ENCODE results near the gene RABGAP1.

The RABGAP1 gene

DNA sequence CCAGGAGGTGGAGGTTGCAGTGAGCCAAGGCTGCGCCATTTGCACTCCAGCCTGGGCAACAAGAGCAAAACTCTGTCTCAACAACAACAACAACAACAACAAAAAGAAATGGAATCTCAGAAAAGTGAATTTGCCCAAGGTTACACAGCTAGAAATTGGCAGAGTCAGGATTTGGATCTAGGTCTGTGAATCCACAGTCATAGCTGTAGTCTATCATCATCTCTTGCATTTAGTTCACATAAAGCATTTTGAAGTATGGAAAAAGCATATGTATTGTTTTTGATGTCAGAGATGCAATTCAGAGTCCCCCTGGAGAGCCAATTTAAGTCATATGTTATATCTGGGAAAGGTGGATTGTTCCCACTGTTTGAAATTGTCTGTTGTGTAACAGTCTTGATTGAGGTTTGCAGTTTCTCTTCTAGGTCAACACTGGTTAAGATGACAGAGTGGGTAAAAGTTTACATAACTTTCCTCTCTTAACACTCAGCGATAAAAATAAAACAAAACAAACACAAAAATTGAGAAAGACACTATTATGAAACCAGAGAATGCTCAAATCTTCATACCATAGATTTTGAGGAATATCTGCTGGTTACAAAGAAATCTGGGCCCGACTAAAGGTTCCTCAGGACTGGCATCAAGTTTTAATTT is 71.2 kb downstream of the RABGAP1 start:
- no peaks in the 10 kb centered on the region for H3K27me3 ChIP-seq (ENCODE audit: insufficient read depth, low read length)
- peaks cover 91% of the 10 kb centered on the region for H3K36me3 ChIP-seq (ENCODE audit: insufficient read depth, low read length)
- H3K4me3 ChIP-seq (ENCODE audit: low read length): no peak overlapping the region
- H3K9me3 ChIP-seq (ENCODE audit: insufficient read depth, low read depth, low read length): no peaks in the 10 kb centered on the region
- H3K9ac ChIP-seq (ENCODE audit: low read depth, low read length): no peak overlapping the region
- H3K4me1 ChIP-seq (ENCODE audit: insufficient read depth, low read length): no peaks in the 10 kb centered on the region
- no peak overlapping the region for H3K27ac ChIP-seq (ENCODE audit: low read depth, low read length)
- whole genome bisulfite sequencing: 100% methylated on average over 3 of the region's 3 CpGs

DNA sequence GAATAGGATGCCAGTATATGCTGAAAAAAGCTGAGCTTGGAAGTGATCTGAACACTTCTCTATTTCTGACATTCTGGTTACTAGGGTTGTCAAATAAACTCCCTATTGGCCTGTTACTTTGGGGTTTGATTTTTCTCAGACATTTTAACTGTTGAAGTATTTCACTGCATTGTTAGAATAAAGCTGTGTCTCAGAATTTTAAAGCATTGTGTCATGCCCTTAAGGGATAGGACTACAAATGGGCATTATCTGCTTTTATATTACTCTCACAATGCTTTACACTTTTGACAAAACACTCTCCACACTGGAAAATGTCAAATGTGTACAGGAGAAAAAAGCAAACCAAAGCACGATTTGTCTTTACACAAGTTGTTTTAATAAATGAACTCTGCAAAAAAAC is 75.8 kb downstream of the RABGAP1 start:
- Histone ChIP-seq H3K36me3 (ENCODE audit: insufficient read depth, low read length) (peaks cover 97% of the 10 kb centered on the region), H3K27me3 (ENCODE audit: insufficient read depth, low read length) (no peaks in the 10 kb centered on the region), H3K4me3 (ENCODE audit: low read length) (no peak overlapping the region), H3K9ac (ENCODE audit: low read depth, low read length) (no peak overlapping the region), H3K27ac (ENCODE audit: low read depth, low read length) (no peak overlapping the region), H3K4me1 (ENCODE audit: insufficient read depth, low read length) (no peaks in the 10 kb centered on the region), H3K9me3 (ENCODE audit: insufficient read depth, low read depth, low read length) (no peaks in the 10 kb centered on the region)
- WGBS: 100% methylated on average over 1 of the region's 1 CpG

DNA sequence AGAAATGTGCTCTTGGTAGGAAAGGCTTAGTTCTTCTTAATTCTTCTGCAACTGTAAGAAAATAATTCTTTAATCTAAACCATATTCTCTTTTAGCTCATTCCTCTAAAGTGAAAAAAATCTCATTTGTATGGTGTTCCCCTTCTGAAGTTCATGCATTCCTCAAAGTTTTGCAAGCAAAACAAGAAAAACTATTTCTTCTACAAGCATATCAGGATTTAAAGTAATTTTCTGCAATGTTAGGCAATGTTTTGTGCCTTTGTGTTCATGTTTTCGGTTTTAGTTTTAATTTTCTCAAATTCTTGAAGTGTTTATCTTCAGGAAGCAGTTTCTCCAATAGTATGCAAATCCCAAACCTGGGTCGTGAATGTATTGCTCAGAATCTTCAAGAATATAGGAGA is 80.0 kb downstream of the RABGAP1 start:
- 100% methylated on average over 1 of the region's 2 CpGs for WGBS
- Histone ChIP-seq H3K36me3 (ENCODE audit: insufficient read depth, low read length) (peaks cover 86% of the 10 kb centered on the region), H3K27ac (ENCODE audit: low read depth, low read length) (no peak overlapping the region), H3K4me3 (ENCODE audit: low read length) (no peak overlapping the region), H3K27me3 (ENCODE audit: insufficient read depth, low read length) (no peaks in the 10 kb centered on the region), H3K9me3 (ENCODE audit: insufficient read depth, low read depth, low read length) (no peaks in the 10 kb centered on the region), H3K4me1 (ENCODE audit: insufficient read depth, low read length) (no peaks in the 10 kb centered on the region), H3K9ac (ENCODE audit: low read depth, low read length) (no peak overlapping the region)

DNA sequence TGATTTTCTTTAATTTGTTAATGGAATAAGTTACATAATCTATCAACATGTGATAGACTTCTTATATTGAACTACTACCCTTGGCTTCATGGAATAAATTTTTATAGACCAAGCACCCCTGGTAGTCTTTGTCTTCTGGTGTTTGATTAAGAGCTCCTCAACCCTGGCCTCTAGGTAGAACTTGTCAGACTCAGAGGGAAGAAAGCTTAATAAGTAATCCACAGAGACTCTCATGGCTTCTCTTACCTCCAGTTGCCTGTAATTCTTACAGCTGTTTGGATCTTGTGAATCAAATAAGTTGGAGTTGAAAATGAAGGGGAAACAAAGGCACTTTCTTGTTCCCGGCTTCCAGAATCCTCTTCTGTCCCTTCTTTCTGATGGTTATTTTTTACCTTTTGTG is 85.6 kb downstream of the RABGAP1 start:
- H3K27me3 ChIP-seq (ENCODE audit: insufficient read depth, low read length): no peaks in the 10 kb centered on the region
- H3K9ac ChIP-seq (ENCODE audit: low read depth, low read length): no peak overlapping the region
- H3K27ac ChIP-seq (ENCODE audit: low read depth, low read length): no peak overlapping the region
- no peaks in the 10 kb centered on the region for H3K4me1 ChIP-seq (ENCODE audit: insufficient read depth, low read length)
- no peaks in the 10 kb centered on the region for H3K9me3 ChIP-seq (ENCODE audit: insufficient read depth, low read depth, low read length)
- H3K36me3 ChIP-seq (ENCODE audit: insufficient read depth, low read length): peaks cover 68% of the 10 kb centered on the region
- no peak overlapping the region for H3K4me3 ChIP-seq (ENCODE audit: low read length)
- 100% methylated on average over 1 of the region's 1 CpG for WGBS

DNA sequence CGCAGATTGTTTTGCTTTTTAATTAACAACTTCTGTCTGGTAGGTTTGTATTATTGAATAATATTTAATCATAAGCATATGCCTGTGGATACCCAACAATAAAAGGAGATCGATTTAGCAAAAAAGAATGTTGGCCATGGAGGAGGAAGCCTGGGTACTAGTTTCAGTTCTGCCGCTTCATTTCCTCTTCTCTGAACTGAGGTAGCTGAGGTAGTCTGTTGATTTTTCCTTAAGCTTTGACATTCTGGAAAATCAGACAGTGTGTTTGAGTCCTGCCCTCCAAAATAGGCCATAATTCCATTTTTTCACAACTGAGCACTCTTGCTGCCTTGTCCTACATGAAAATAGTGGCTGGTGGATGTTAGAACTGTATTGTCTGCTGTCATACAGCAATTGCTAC is 86.7 kb downstream of the RABGAP1 start:
- WGBS: 45% methylated on average over 2 of the region's 3 CpGs
- Histone ChIP-seq H3K9me3 (ENCODE audit: insufficient read depth, low read depth, low read length) (no peaks in the 10 kb centered on the region), H3K4me1 (ENCODE audit: insufficient read depth, low read length) (no peaks in the 10 kb centered on the region), H3K9ac (ENCODE audit: low read depth, low read length) (no peak overlapping the region), H3K36me3 (ENCODE audit: insufficient read depth, low read length) (peaks cover 59% of the 10 kb centered on the region), H3K4me3 (ENCODE audit: low read length) (no peak overlapping the region), H3K27me3 (ENCODE audit: insufficient read depth, low read length) (no peaks in the 10 kb centered on the region), H3K27ac (ENCODE audit: low read depth, low read length) (no peak overlapping the region)

DNA sequence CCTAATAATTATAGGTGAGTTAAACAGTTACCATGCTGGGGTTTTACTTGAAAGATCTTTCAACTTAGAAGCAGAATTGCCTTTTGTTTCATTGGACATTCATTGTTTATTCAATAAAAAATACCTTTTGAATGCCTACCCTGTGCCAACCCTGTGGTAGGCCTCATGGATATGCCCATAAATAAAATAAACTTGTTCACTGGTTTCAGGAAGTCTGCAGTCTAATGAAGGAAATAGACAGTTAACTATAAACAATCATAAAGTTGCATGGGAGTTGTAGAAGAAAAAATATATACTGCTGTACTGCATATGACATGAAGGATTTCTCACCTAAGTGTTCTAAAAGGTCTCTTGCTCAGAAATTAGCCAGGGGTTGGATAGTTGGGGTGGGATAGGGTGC is 87.3 kb downstream of the RABGAP1 start:
- Histone ChIP-seq H3K36me3 (ENCODE audit: insufficient read depth, low read length) (peaks cover 53% of the 10 kb centered on the region), H3K4me3 (ENCODE audit: low read length) (no peak overlapping the region), H3K27me3 (ENCODE audit: insufficient read depth, low read length) (no peaks in the 10 kb centered on the region), H3K27ac (ENCODE audit: low read depth, low read length) (no peak overlapping the region), H3K9me3 (ENCODE audit: insufficient read depth, low read depth, low read length) (no peaks in the 10 kb centered on the region), H3K4me1 (ENCODE audit: insufficient read depth, low read length) (peaks cover 2% of the 10 kb centered on the region; the same call in 1 of the 2 replicates), H3K9ac (ENCODE audit: low read depth, low read length) (no peak overlapping the region)

DNA sequence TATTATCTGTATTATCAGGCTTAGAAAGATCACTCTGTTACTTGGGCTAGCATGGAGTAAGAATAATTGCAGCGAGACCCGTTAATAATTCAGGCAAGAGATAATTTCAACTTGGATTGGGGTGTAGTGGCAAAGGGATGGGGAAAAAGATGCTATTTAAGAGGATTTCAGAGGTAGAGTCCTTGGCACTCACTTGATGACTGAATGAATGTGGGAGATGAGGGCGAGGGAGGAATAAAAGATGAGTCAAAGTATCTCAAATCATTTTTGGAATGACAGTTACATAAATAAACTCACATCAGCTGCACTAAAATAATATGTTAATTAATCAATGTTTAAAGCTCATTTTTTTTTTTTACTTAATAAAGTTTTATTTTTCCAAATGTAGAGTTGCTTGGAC is 88.2 kb downstream of the RABGAP1 start:
- H3K27me3 ChIP-seq (ENCODE audit: insufficient read depth, low read length): no peaks in the 10 kb centered on the region
- peaks cover 8% of the 10 kb centered on the region; the same call in 1 of the 2 replicates for H3K4me1 ChIP-seq (ENCODE audit: insufficient read depth, low read length)
- H3K27ac ChIP-seq (ENCODE audit: low read depth, low read length): no peak overlapping the region
- peaks cover 47% of the 10 kb centered on the region for H3K36me3 ChIP-seq (ENCODE audit: insufficient read depth, low read length)
- no peak overlapping the region for H3K9ac ChIP-seq (ENCODE audit: low read depth, low read length)
- H3K4me3 ChIP-seq (ENCODE audit: low read length): no peak overlapping the region
- H3K9me3 ChIP-seq (ENCODE audit: insufficient read depth, low read depth, low read length): no peaks in the 10 kb centered on the region
- 97% methylated on average over 3 of the region's 3 CpGs for WGBS

DNA sequence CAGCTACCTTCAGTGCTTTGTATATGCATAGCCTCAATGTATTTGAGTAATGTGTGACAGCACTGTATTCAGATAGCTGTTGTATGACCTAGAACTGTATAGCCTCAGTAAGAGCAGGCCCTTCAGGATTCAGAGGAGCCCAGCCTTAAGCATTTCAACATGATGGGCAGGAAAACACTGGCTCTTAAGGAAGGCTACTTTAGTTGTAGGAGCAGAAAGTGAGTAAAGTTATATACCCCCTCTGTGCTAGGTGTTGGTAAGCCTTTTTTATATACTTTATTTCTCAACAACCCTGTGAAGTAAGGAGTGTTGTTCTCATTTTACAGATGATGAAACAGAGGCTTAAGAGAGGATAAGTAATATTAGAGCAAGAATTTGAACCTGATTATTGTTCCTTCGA is 91.1 kb downstream of the RABGAP1 start:
- H3K27me3 ChIP-seq (ENCODE audit: insufficient read depth, low read length): no peaks in the 10 kb centered on the region
- 100% methylated on average over 1 of the region's 1 CpG for WGBS
- H3K27ac ChIP-seq (ENCODE audit: low read depth, low read length): no peak overlapping the region
- H3K4me1 ChIP-seq (ENCODE audit: insufficient read depth, low read length): peaks cover 8% of the 10 kb centered on the region; the same call in 1 of the 2 replicates
- H3K4me3 ChIP-seq (ENCODE audit: low read length): no peak overlapping the region
- no peak overlapping the region for H3K9ac ChIP-seq (ENCODE audit: low read depth, low read length)
- H3K36me3 ChIP-seq (ENCODE audit: insufficient read depth, low read length): peaks cover 49% of the 10 kb centered on the region
- H3K9me3 ChIP-seq (ENCODE audit: insufficient read depth, low read depth, low read length): no peaks in the 10 kb centered on the region

DNA sequence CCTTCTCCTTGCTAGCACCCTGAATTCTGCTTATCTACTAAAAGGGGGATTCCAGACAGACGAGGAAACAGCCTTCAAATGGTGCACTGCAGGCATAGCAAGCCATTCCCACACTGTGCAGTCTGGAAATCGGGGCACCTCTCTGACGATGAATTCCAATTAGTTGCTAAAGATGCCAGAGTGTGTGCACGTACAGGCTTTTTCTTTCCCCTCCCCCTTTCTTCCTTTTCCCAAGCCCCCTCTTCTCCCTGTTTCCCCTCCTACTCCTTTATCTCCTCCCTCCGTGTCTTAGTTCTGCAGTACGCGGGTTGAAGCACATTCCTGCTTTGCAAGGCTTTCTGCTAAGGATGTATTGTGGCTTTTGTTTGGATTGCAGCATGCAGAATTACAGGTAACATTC is 92.5 kb downstream of the RABGAP1 start, which contains the start of gene GPR21:
GPR21 (plus strand) TSS at position 316 of the 400 bp plus-strand sequence. CDS start 900 bp downstream, outside the sequence.
- WGBS: 61% methylated on average over 7 of the region's 7 CpGs
- Histone ChIP-seq H3K9ac (ENCODE audit: low read depth, low read length) (no peak within 1 kb of the TSS), H3K9me3 (ENCODE audit: insufficient read depth, low read depth, low read length) (no peaks in the 10 kb centered on the region), H3K4me1 (ENCODE audit: insufficient read depth, low read length) (peaks cover 8% of the 10 kb centered on the region; the same call in 1 of the 2 replicates), H3K36me3 (ENCODE audit: insufficient read depth, low read length) (peaks cover 40% of the 10 kb centered on the region), H3K27me3 (ENCODE audit: insufficient read depth, low read length) (no peaks in the 10 kb centered on the region), H3K27ac (ENCODE audit: low read depth, low read length) (no peak within 1 kb of the TSS), H3K4me3 (ENCODE audit: low read length) (no peak within 1 kb of the TSS)

DNA sequence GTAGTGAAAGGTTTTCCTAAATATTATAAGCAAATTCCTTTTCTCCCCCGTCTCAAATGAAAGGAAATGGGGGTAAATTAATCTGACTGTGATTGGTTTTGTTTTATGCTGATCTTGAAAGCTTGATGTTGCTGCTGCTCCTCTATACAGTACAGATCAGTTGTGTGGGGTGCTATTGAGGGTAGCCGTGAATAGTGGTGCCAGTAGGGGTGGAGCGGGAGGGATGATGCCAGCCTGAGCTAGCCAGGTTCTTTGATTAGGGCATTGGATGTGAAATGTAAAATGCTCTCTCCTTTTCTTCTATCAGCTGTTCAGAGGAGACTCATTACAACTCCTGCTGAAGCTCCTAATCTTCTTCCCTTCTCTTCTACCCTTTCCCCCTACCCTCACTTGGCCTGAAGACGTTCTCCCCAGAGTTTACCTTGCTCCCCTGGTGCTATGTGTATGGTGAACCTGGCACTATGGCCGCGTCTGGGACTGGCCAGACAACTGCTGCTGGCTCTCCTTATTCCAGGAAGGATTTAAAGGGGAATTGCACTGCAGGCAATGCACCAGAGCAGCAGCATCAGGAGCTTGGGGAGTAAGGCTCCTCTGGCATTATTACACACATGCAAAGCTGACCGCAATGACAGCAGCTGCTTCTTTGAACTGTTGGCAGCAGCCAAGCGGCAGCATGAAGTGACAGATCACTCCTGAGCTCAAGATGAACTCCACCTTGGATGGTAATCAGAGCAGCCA is 93.2 kb downstream of the RABGAP1 start:
- no peak overlapping the region for H3K9ac ChIP-seq (ENCODE audit: low read depth, low read length)
- no peaks in the 10 kb centered on the region for H3K27me3 ChIP-seq (ENCODE audit: insufficient read depth, low read length)
- no peaks in the 10 kb centered on the region for H3K9me3 ChIP-seq (ENCODE audit: insufficient read depth, low read depth, low read length)
- H3K27ac ChIP-seq (ENCODE audit: low read depth, low read length): no peak overlapping the region
- 90% methylated on average over 8 of the region's 8 CpGs for WGBS
- no peak overlapping the region for H3K4me3 ChIP-seq (ENCODE audit: low read length)
- H3K36me3 ChIP-seq (ENCODE audit: insufficient read depth, low read length): peaks cover 40% of the 10 kb centered on the region
- peaks cover 8% of the 10 kb centered on the region; the same call in 1 of the 2 replicates for H3K4me1 ChIP-seq (ENCODE audit: insufficient read depth, low read length)

DNA sequence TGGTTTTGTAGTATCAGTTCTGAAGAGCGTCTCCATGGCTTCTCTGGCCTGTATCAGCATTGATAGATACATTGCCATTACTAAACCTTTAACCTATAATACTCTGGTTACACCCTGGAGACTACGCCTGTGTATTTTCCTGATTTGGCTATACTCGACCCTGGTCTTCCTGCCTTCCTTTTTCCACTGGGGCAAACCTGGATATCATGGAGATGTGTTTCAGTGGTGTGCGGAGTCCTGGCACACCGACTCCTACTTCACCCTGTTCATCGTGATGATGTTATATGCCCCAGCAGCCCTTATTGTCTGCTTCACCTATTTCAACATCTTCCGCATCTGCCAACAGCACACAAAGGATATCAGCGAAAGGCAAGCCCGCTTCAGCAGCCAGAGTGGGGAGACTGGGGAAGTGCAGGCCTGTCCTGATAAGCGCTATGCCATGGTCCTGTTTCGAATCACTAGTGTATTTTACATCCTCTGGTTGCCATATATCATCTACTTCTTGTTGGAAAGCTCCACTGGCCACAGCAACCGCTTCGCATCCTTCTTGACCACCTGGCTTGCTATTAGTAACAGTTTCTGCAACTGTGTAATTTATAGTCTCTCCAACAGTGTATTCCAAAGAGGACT is 94.2 kb downstream of the RABGAP1 start:
- Histone ChIP-seq H3K9ac (ENCODE audit: low read depth, low read length) (no peak overlapping the region), H3K4me3 (ENCODE audit: low read length) (no peak overlapping the region), H3K27me3 (ENCODE audit: insufficient read depth, low read length) (no peaks in the 10 kb centered on the region), H3K9me3 (ENCODE audit: insufficient read depth, low read depth, low read length) (no peaks in the 10 kb centered on the region), H3K36me3 (ENCODE audit: insufficient read depth, low read length) (peaks cover 31% of the 10 kb centered on the region), H3K27ac (ENCODE audit: low read depth, low read length) (no peak overlapping the region), H3K4me1 (ENCODE audit: insufficient read depth, low read length) (peaks cover 8% of the 10 kb centered on the region; the same call in 1 of the 2 replicates)
- 96% methylated on average over 13 of the region's 13 CpGs for WGBS
